K562 (cell line): ENCODE results near the gene NT5C3B. TPM values are rescaled to one million over a fixed set of nuclear protein-coding genes. Genes with fewer than 3 reads are reported as not detected.

Experiments used
- BDP1 ChIP-seq: IDR thresholded peaks from 3 replicates; pipeline ENCODE4 v1.6.1; 2011; ENCODE audit not compliant: insufficient read length, insufficient read depth
- CC2D1A ChIP-seq: fragments of 450-650 bp; IDR thresholded peaks from 2 replicates; pipeline ENCODE4 v1.6.1; 2017; ENCODE audit warnings: mild to moderate bottlenecking
- CHD1 ChIP-seq: fragments of 200-600 bp; sonication (generic); IDR thresholded peaks from one replicate; pipeline ENCODE4 v1.6.1; 2012; ENCODE audit warnings: mild to moderate bottlenecking, moderate library complexity, low read length, inconsistent platforms
- COPS2 ChIP-seq: fragments of 450-650 bp; conservative IDR thresholded peaks from 2 replicates; pipeline ENCODE4 v1.6.1; 2016; ENCODE audit warnings: mild to moderate bottlenecking, moderate library complexity
- FUS ChIP-seq: fragments of 200-400 bp; formaldehyde crosslinking; optimal IDR thresholded peaks from 2 replicates; pipeline ENCODE3; 2017; ENCODE audit warnings: low read depth, low read length
- GTF2E2 ChIP-seq: fragments of 200-800 bp; sonication (Bioruptor generic); IDR thresholded peaks from 2 replicates; pipeline ENCODE4 v1.6.1; 2016; ENCODE audit warnings: missing genetic modification characterization, missing compliant biosample characterization
- HDAC1 ChIP-seq, 2 experiments: fragments of 450-650 bp; IDR thresholded peaks; 2 replicates each; pipeline ENCODE4 v1.6.1; 2016 to 2017; ENCODE audit warnings: inconsistent platforms in 1 of 2, mild to moderate bottlenecking in 1 of 2, moderate library complexity in 1 of 2
- HLTF ChIP-seq: fragments of 450-650 bp; IDR thresholded peaks from 2 replicates; pipeline ENCODE4 v1.6.1; 2016
- HMG20B ChIP-seq: fragments of 250-450 bp; sonication (Bioruptor Pico); IDR thresholded peaks from 2 replicates; pipeline ENCODE4 v1.5.0; 2021; ENCODE audit warnings: mild to moderate bottlenecking
- MYNN ChIP-seq, 2 experiments: sonication (generic); formaldehyde crosslinking in 1 of 2; IDR thresholded peaks; 2 replicates each; pipeline versions ENCODE4 v1.5.0 to v1.6.1; 2016 to 2020; ENCODE audit warnings: antibody characterized with exemption in 1 of 2, missing genetic modification reagents in 1 of 2
- PCBP1 ChIP-seq: fragments of 200-400 bp; formaldehyde crosslinking; IDR thresholded peaks from 2 replicates; pipeline ENCODE4 v1.6.1; 2018; ENCODE audit warnings: mild to moderate bottlenecking, low read depth, low read length; ENCODE audit not compliant: poor library complexity, severe bottlenecking
- RBM17 ChIP-seq: fragments of 200-400 bp; formaldehyde crosslinking; IDR thresholded peaks from 2 replicates; pipeline ENCODE4 v1.6.1; 2017; ENCODE audit warnings: low read depth, mild to moderate bottlenecking, low read length, borderline replicate concordance
- SIN3A ChIP-seq, 2 experiments: fragments of 150-350 bp in 1 of 2; IDR thresholded peaks; 2 replicates each; pipeline ENCODE4 v1.6.1; 2011 to 2016; ENCODE audit warnings: borderline replicate concordance in 2 of 2, low read depth in 2 of 2, low read length in 2 of 2, mild to moderate bottlenecking in 2 of 2, moderate library complexity in 2 of 2; ENCODE audit not compliant: control insufficient read depth in 1 of 2
- SMARCE1 ChIP-seq: fragments of 450-650 bp; IDR thresholded peaks from 2 replicates; pipeline ENCODE4 v1.7.1; 2016; ENCODE audit warnings: mild to moderate bottlenecking
- SREBF1 ChIP-seq: fragments of 150-350 bp; IDR thresholded peaks from 2 replicates; pipeline ENCODE4 v1.6.1; 2014; ENCODE audit warnings: antibody characterized with exemption, low read depth, low read length, borderline replicate concordance
- TCFL5 ChIP-seq: fragments of 250-450 bp; sonication (Bioruptor Pico); conservative IDR thresholded peaks from 2 replicates; pipeline ENCODE4 v1.6.1; 2021; ENCODE audit warnings: mild to moderate bottlenecking, moderate library complexity, matching md5 sums
- TGIF2 ChIP-seq: sonication (generic); formaldehyde crosslinking; IDR thresholded peaks from 2 replicates; pipeline ENCODE4 v1.8.1; 2022; ENCODE audit warnings: mild to moderate bottlenecking, missing genetic modification reagents, moderate library complexity
- ZNF124 ChIP-seq: sonication (generic); formaldehyde crosslinking; IDR thresholded peaks from 2 replicates; pipeline ENCODE4 v1.8.1; 2022; ENCODE audit warnings: missing genetic modification reagents
- ZNF316 ChIP-seq: fragments of 450-650 bp; IDR thresholded peaks from 2 replicates; pipeline ENCODE4 v1.6.1; 2016
- ZNF507 ChIP-seq: conservative IDR thresholded peaks from 2 replicates; pipeline ENCODE4 v1.6.1; 2017; ENCODE audit warnings: missing genetic modification characterization, missing compliant biosample characterization
- ZNF57 ChIP-seq: fragments of 450-650 bp; formaldehyde crosslinking; IDR thresholded peaks from 2 replicates; pipeline ENCODE4 v1.4.0; 2020; ENCODE audit warnings: mild to moderate bottlenecking, moderate library complexity
- ZNF589 ChIP-seq: fragments of 200-800 bp; sonication (Bioruptor generic); IDR thresholded peaks from 2 replicates; pipeline ENCODE4 v1.6.1; 2016; ENCODE audit warnings: low read depth, missing genetic modification characterization, missing compliant biosample characterization
- polyA plus RNA-seq, 8 experiments: library from polyadenylated mRNA; depleted of rRNA in 4 of 8; stranded (reverse) in 5 of 8; unstranded in 3 of 8; fragments of >200 nt; fragmentation: Nextera tagmentation in 2 of 8; fragmentation: Illumina TruSeq in 1 of 8; extraction: Ambion mirVana in 2 of 8; extraction: Trizol in 1 of 8; gene quantifications; 2 replicates each; pipeline versions ENCODE4 v1.2.1 to v1.2.3, GENCODE V29; 2011 to 2014; ENCODE audit warnings: inconsistent platforms in 1 of 8, missing spikeins in 1 of 8
- total RNA-seq, 7 experiments: library from RNA; depleted of rRNA in 6 of 7; stranded (reverse); fragments of >200 nt in 6 of 7; fragmentation: Illumina TruSeq in 2 of 7; extraction: Trizol in 2 of 7; gene quantifications; 2 replicates each; pipeline versions ENCODE4 v1.2.1 to v1.2.3, GENCODE V29; 2011 to 2021; ENCODE audit warnings: low replicate concordance in 1 of 7
- TF ChIP-seq, protein P1 (sequence below): fragments of 450-650 bp; IDR thresholded peaks from 2 replicates; pipeline ENCODE4 v1.6.1; 2017; ENCODE audit warnings: antibody characterized with exemption
- TF ChIP-seq, protein P2 (sequence below): fragments of 450-650 bp; formaldehyde crosslinking; IDR thresholded peaks from 2 replicates; pipeline ENCODE4 v1.4.0; 2020; ENCODE audit warnings: mild to moderate bottlenecking, mixed read lengths
- TF ChIP-seq, protein P3 (sequence below): conservative IDR thresholded peaks from 2 replicates; pipeline ENCODE4 v1.6.1; 2011; ENCODE audit warnings: low read depth, mild to moderate bottlenecking, low read length; ENCODE audit not compliant: control insufficient read depth
- TF ChIP-seq, protein P4 (sequence below): IDR thresholded peaks from 2 replicates; pipeline ENCODE4 v1.6.1; 2014; ENCODE audit warnings: antibody characterized with exemption

The NT5C3B gene
- total and polyA plus RNA-seq, 9 of the 15 experiments (the other 6 are each of a cell fraction or from before 2014, with no cell fraction given) = 2.0 to 166 (median 85.0) TPM

DNA sequence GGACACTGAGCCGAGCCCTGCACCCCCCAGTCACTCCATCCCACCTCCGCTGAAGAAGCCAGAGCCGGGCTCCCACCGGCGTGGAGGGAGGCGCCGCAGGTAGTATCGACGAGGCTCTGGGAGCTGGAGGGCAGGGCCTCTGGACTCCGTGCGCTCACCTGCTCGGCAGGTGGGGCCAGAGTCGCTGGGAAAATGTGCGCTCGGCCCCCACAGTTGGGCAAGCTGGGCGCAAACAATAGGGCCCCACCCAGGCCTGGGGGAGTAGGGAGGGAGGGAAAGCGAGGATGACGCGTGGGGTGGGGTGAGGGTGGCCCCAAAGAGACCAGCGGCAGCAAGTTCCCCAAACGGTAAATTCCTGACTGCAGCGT, 50.2 kb downstream of the NT5C3B start (continued):
- TF ChIP-seq CC2D1A (no peak), BDP1 (no peak), PCBP1 (peak; percentile 13), HLTF (no peak), CHD1 (peak; percentile 38), ZNF507 (tag) (no peak), SIN3A (IDR thresholded peaks at IDR 0.05; ENCODE audit: borderline replicate concordance in 2 of 2, control insufficient read depth in 1 of 2, low read depth in 2 of 2, low read length in 2 of 2) (peak in 1 of 2 experiments; percentile 53; a peak in 1 of 4 replicates), GTF2E2 (tag) (0 out of 2 replicates have a peak, but pooled peaks have one; percentile 25), RBM17 (no peak), ZNF316 (no peak), ZNF589 (CRISPR knock-in tag) (no peak), COPS2 (no peak), SMARCE1 (no peak), ZNF57 (CRISPR knock-in tag) (no peak), TGIF2 (CRISPR knock-in tag) (no peak), ZNF124 (CRISPR knock-in tag) (no peak), MYNN (IDR thresholded peaks at IDR 0.05) (peak; percentile 54; the same call in 1 of the 2 replicates), MYNN (CRISPR knock-in tag; IDR thresholded peaks at IDR 0.05) (no peak), TCFL5 (no peak), SREBF1 (no peak), FUS (no peak), HMG20B (no peak), HDAC1 (IDR thresholded peaks at IDR 0.05) (no peak; a peak in 1 of 4 replicates)
- TF ChIP-seq, protein P1, sequence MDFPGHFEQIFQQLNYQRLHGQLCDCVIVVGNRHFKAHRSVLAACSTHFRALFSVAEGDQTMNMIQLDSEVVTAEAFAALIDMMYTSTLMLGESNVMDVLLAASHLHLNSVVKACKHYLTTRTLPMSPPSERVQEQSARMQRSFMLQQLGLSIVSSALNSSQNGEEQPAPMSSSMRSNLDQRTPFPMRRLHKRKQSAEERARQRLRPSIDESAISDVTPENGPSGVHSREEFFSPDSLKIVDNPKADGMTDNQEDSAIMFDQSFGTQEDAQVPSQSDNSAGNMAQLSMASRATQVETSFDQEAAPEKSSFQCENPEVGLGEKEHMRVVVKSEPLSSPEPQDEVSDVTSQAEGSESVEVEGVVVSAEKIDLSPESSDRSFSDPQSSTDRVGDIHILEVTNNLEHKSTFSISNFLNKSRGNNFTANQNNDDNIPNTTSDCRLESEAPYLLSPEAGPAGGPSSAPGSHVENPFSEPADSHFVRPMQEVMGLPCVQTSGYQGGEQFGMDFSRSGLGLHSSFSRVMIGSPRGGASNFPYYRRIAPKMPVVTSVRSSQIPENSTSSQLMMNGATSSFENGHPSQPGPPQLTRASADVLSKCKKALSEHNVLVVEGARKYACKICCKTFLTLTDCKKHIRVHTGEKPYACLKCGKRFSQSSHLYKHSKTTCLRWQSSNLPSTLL = no peak
- TF ChIP-seq, protein P2, sequence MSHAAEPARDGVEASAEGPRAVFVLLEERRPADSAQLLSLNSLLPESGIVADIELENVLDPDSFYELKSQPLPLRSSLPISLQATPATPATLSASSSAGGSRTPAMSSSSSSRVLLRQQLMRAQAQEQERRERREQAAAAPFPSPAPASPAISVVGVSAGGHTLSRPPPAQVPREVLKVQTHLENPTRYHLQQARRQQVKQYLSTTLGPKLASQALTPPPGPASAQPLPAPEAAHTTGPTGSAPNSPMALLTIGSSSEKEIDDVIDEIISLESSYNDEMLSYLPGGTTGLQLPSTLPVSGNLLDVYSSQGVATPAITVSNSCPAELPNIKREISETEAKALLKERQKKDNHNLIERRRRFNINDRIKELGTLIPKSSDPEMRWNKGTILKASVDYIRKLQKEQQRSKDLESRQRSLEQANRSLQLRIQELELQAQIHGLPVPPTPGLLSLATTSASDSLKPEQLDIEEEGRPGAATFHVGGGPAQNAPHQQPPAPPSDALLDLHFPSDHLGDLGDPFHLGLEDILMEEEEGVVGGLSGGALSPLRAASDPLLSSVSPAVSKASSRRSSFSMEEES (CRISPR knock-in tag) = no peak
- TF ChIP-seq, protein P3, sequence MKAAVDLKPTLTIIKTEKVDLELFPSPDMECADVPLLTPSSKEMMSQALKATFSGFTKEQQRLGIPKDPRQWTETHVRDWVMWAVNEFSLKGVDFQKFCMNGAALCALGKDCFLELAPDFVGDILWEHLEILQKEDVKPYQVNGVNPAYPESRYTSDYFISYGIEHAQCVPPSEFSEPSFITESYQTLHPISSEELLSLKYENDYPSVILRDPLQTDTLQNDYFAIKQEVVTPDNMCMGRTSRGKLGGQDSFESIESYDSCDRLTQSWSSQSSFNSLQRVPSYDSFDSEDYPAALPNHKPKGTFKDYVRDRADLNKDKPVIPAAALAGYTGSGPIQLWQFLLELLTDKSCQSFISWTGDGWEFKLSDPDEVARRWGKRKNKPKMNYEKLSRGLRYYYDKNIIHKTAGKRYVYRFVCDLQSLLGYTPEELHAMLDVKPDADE = no peak; the same call in 1 of the 2 replicates
- TF ChIP-seq, protein P4, sequence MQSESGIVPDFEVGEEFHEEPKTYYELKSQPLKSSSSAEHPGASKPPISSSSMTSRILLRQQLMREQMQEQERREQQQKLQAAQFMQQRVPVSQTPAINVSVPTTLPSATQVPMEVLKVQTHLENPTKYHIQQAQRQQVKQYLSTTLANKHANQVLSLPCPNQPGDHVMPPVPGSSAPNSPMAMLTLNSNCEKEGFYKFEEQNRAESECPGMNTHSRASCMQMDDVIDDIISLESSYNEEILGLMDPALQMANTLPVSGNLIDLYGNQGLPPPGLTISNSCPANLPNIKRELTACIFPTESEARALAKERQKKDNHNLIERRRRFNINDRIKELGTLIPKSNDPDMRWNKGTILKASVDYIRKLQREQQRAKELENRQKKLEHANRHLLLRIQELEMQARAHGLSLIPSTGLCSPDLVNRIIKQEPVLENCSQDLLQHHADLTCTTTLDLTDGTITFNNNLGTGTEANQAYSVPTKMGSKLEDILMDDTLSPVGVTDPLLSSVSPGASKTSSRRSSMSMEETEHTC = no peak
